Osteocyte (in vitro differentiated cells): Measurements from ENCODE around the gene NOL12. TPM values are rescaled to one million over a fixed set of nuclear protein-coding genes. Genes with fewer than 3 reads are reported as not detected.

Source experiments
- DNase-seq: peaks from one replicate; pipeline ENCODE4 v3.0.0; 2021; ENCODE audit warnings: mixed read lengths; ENCODE audit not compliant: unreplicated experiment; ENCODE audit errors: extremely low spot score
- H3K27ac Mint-ChIP-seq: one replicate; pipeline ENCODE4 v1.8.0; 2021; ENCODE audit warnings: mild to moderate bottlenecking, mixed read lengths; ENCODE audit not compliant: unreplicated experiment
- H3K27me3 Mint-ChIP-seq: one replicate; pipeline ENCODE4 v1.8.0; 2021; ENCODE audit warnings: mixed read lengths; ENCODE audit not compliant: unreplicated experiment
- H3K36me3 Mint-ChIP-seq: one replicate; pipeline ENCODE4 v1.8.0; 2021; ENCODE audit warnings: mixed read lengths; ENCODE audit not compliant: unreplicated experiment
- H3K4me1 Mint-ChIP-seq: one replicate; pipeline ENCODE4 v1.8.0; 2021; ENCODE audit warnings: mixed read lengths; ENCODE audit not compliant: unreplicated experiment
- H3K4me3 Mint-ChIP-seq: one replicate; pipeline ENCODE4 v1.8.0; 2021; ENCODE audit warnings: mild to moderate bottlenecking, moderate library complexity, mixed read lengths; ENCODE audit not compliant: unreplicated experiment
- H3K9me3 Mint-ChIP-seq: one replicate; pipeline ENCODE4 v1.8.0; 2021; ENCODE audit warnings: mixed read lengths; ENCODE audit not compliant: unreplicated experiment
- long read RNA-seq: library from polyadenylated mRNA; unstranded; transcript quantifications from one replicate; pipeline ENCODE4 v2.0.0, GENCODE V29; 2021
- total RNA-seq: library from RNA; stranded (reverse); gene quantifications from 2 replicates; pipeline ENCODE4 v1.2.1, GENCODE V29; 2021
- TF ChIP-seq, protein P1 (sequence below): fragments of 200-600 bp; sonication (generic); IDR thresholded peaks from 2 replicates; pipeline ENCODE4 v1.5.0; 2021; ENCODE audit warnings: antibody characterized with exemption, mild to moderate bottlenecking, moderate library complexity

NOL12 gene
- 18.5 and 22.7 TPM in 2 replicates for total RNA-seq
- long read RNA-seq, transcript NOL12-201 (6 exons, 2,854 nt): major isoform, 15 of 22 reads
- long read RNA-seq, partial matches to known transcripts: 0 of 22 reads
- long read RNA-seq, other reads (novel, unspliced or antisense): 3 of 22 reads

DNA sequence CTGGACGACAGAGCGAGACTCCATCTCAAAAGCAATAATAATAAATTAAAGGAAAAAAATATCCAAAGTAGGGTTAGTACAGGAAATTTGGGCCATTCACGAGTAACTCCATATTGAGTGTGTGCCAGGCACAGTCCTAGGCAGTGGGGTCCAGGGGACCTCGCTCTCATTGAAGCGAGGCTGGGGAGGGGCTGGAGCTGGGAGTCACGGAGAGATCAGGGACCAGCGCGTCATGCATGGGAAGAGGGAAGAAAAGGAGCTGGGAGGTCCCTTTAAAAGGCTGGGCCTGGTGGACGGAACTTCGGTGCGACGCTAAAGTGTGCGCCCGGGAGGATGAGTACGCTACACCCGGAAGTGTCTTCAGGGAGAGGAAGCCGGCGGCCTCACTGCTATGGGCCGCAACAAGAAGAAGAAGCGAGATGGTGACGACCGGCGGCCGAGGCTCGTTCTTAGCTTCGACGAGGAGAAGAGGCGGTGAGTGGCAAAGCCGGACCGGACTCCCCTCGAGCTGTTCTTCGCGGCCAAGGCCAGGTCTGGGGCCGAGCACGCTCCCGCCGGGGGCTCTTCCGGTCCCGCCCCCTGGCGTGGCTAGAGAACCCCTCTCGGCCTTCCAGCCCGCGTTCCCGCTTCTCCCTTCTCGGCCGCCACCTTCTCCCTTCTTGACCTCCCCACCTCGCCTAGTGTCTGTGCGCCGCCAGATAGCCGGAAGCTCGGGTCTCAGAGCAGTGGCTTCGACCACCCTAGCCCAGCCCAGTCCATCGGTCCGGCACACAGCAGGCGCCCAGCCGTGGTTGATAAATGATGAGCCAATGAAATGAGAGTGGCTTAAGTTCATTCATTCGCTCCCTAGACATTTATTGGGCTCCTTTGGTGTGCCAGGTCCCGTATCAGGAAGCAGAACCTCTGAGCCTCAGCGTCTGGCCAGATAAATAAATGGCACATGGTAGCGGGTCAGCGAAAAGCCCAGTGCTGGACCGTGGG lies at the start of gene NOL12:
Gene NOL12 (plus strand): TSS at position 342 of the 981 bp plus-strand sequence. CDS start 50 bp downstream, at position 392.
- TF ChIP-seq, protein P1, sequence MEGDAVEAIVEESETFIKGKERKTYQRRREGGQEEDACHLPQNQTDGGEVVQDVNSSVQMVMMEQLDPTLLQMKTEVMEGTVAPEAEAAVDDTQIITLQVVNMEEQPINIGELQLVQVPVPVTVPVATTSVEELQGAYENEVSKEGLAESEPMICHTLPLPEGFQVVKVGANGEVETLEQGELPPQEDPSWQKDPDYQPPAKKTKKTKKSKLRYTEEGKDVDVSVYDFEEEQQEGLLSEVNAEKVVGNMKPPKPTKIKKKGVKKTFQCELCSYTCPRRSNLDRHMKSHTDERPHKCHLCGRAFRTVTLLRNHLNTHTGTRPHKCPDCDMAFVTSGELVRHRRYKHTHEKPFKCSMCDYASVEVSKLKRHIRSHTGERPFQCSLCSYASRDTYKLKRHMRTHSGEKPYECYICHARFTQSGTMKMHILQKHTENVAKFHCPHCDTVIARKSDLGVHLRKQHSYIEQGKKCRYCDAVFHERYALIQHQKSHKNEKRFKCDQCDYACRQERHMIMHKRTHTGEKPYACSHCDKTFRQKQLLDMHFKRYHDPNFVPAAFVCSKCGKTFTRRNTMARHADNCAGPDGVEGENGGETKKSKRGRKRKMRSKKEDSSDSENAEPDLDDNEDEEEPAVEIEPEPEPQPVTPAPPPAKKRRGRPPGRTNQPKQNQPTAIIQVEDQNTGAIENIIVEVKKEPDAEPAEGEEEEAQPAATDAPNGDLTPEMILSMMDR: no peak
- no peaks in the 10 kb centered on the region for H3K9me3 Mint-ChIP-seq
- peaks cover 7% of the 10 kb centered on the region for H3K36me3 Mint-ChIP-seq
- H3K4me3 Mint-ChIP-seq: peak within 1 kb of the TSS; percentile 99
- H3K27me3 Mint-ChIP-seq: no peaks in the 10 kb centered on the region
- peak within 1 kb of the TSS; percentile 95 for H3K27ac Mint-ChIP-seq
- peak; percentile 91 for DNase-seq
- H3K4me1 Mint-ChIP-seq: peaks cover 16% of the 10 kb centered on the region

GRCh38 chr22:37636949-37637273 lies 49.2 kb upstream of the NOL12 start:
- Mint-ChIP-seq H3K27ac (no peak overlapping the region), H3K9me3 (no peaks in the 10 kb centered on the region), H3K4me3 (no peak overlapping the region), H3K27me3 (no peaks in the 10 kb centered on the region), H3K4me1 (peaks cover 57% of the 10 kb centered on the region), H3K36me3 (no peaks in the 10 kb centered on the region)
- TF ChIP-seq, protein P1: no peak
- DNase-seq: no peak

GRCh38 chr22:37638391-37639069 lies 47.6 kb upstream of the NOL12 start:
- peak overlapping the region; percentile 66 for H3K4me3 Mint-ChIP-seq
- no peaks in the 10 kb centered on the region for H3K9me3 Mint-ChIP-seq
- H3K36me3 Mint-ChIP-seq: no peaks in the 10 kb centered on the region
- no peaks in the 10 kb centered on the region for H3K27me3 Mint-ChIP-seq
- peaks cover 53% of the 10 kb centered on the region for H3K4me1 Mint-ChIP-seq
- no peak for DNase-seq
- H3K27ac Mint-ChIP-seq: peak overlapping the region; percentile 19
- TF ChIP-seq, protein P1: no peak

DNA sequence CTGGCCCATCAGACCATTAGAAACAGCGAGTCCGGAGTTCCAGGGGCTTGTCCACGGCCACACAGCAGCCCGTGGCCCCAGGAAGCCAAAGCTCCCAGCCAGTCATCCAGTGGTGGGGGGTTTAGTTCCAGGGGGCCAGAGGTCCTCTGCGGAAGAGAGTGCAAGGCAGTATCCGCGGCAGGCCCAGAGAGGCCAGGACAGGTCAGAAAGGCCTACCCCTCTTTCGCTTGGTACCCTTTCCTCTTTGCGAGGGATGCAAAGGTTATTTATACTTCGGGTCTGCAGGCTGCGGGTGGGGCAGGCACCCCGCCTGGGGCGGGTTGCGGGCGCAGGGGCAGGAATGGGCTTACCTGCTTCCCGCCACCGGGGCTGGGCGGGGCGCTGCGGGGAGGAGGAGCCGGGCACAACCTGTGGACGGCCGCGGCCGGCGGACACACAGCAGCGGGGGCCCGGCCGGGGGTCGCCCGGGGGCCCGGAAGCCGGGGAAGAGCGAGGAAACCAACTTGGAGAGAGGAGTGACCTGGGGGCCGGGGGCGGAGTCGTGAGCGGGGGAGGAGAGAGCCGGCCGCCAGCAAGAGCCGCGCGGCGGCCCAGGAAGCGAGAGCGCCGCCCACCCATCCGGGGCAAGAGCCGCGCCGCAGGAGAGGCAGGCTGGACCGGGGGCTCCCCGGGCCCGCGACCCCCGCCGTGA lies 46.9 kb upstream of the NOL12 start, which contains the start of gene SH3BP1:
Gene SH3BP1 (plus strand): TSS at position 600 of the 691 bp plus-strand sequence. CDS start 119 bp downstream, outside the sequence.
- Mint-ChIP-seq H3K27ac (peak within 1 kb of the TSS; percentile 44), H3K4me3 (peak within 1 kb of the TSS; percentile 74), H3K36me3 (no peaks in the 10 kb centered on the region), H3K4me1 (peaks cover 46% of the 10 kb centered on the region), H3K27me3 (no peaks in the 10 kb centered on the region), H3K9me3 (no peaks in the 10 kb centered on the region)
- TF ChIP-seq, protein P1: no peak
- DNase-seq: no peak
